K562 (cell line): ENCODE measurements around the gene SMARCB1. TPM values are rescaled to one million over a fixed set of nuclear protein-coding genes. Genes with fewer than 3 reads are reported as not detected.

ENCODE experiments used
- CBX5 ChIP-seq: IDR thresholded peaks from 2 replicates; pipeline ENCODE4 v1.6.1; 2014; ENCODE audit warnings: low read depth, borderline replicate concordance
- CCNT2 ChIP-seq: IDR thresholded peaks from 2 replicates; pipeline ENCODE4 v1.6.1; 2011; ENCODE audit warnings: borderline replicate concordance, low read depth, mild to moderate bottlenecking, moderate library complexity, mixed read lengths, low read length; ENCODE audit not compliant: insufficient read length; ENCODE audit errors: extremely low read depth
- CTBP1 ChIP-seq: fragments of 450-650 bp; IDR thresholded peaks from 2 replicates; pipeline ENCODE4 v1.6.1; 2016; ENCODE audit warnings: borderline replicate concordance
- GTF2F1 ChIP-seq: IDR thresholded peaks from 2 replicates; pipeline ENCODE4 v1.6.1; 2011; ENCODE audit warnings: low read depth, low read length, improper control_type of control experiment
- ILK ChIP-seq: fragments of 450-650 bp; IDR thresholded peaks from 2 replicates; pipeline ENCODE4 v1.6.1; 2016; ENCODE audit warnings: missing genetic modification characterization, low read depth, mild to moderate bottlenecking, missing compliant biosample characterization, moderate library complexity, borderline replicate concordance
- KAT7 ChIP-seq: sonication (generic); formaldehyde crosslinking; IDR thresholded peaks from 2 replicates; pipeline ENCODE4 v1.8.0; 2022; ENCODE audit warnings: missing genetic modification reagents, mild to moderate bottlenecking, borderline replicate concordance
- L3MBTL2 ChIP-seq: fragments of 450-650 bp; IDR thresholded peaks from 2 replicates; pipeline ENCODE4 v1.6.1; 2016; ENCODE audit warnings: mild to moderate bottlenecking, moderate library complexity
- TEAD4 ChIP-seq, 2 experiments: sonication (generic) in 1 of 2; formaldehyde crosslinking in 1 of 2; IDR thresholded peaks; 2 replicates each; pipeline versions ENCODE4 v1.6.1 to v1.8.0; 2012 to 2022; ENCODE audit warnings: borderline replicate concordance in 1 of 2, inconsistent platforms in 1 of 2, low read length in 1 of 2, mild to moderate bottlenecking in 1 of 2, missing genetic modification reagents in 1 of 2
- ZBTB7A ChIP-seq: IDR thresholded peaks from 2 replicates; pipeline ENCODE4 v1.6.1; 2011; ENCODE audit warnings: low read depth, mild to moderate bottlenecking, low read length, moderate library complexity, borderline replicate concordance; ENCODE audit not compliant: control insufficient read depth
- ZNF561 ChIP-seq: fragments of 450-650 bp; formaldehyde crosslinking; conservative IDR thresholded peaks from 2 replicates; pipeline ENCODE4 v1.4.0; 2020; ENCODE audit warnings: mild to moderate bottlenecking, moderate library complexity
- ZNF778 ChIP-seq: fragments of 450-650 bp; formaldehyde crosslinking; IDR thresholded peaks from 2 replicates; pipeline ENCODE4 v1.4.0; 2020; ENCODE audit warnings: mild to moderate bottlenecking, moderate library complexity
- polyA plus RNA-seq, 8 experiments: library from polyadenylated mRNA; depleted of rRNA in 4 of 8; stranded (reverse) in 5 of 8; unstranded in 3 of 8; fragments of >200 nt; fragmentation: Nextera tagmentation in 2 of 8; fragmentation: Illumina TruSeq in 1 of 8; extraction: Ambion mirVana in 2 of 8; extraction: Trizol in 1 of 8; gene quantifications; 2 replicates each; pipeline versions ENCODE4 v1.2.1 to v1.2.3, GENCODE V29; 2011 to 2014; ENCODE audit warnings: inconsistent platforms in 1 of 8, missing spikeins in 1 of 8
- total RNA-seq, 7 experiments: library from RNA; depleted of rRNA in 6 of 7; stranded (reverse); fragments of >200 nt in 6 of 7; fragmentation: Illumina TruSeq in 2 of 7; extraction: Trizol in 2 of 7; gene quantifications; 2 replicates each; pipeline versions ENCODE4 v1.2.1 to v1.2.3, GENCODE V29; 2011 to 2021; ENCODE audit warnings: low replicate concordance in 1 of 7
- TF ChIP-seq, protein P1 (sequence below): fragments of 200-800 bp; sonication (Bioruptor generic); IDR thresholded peaks from 2 replicates; pipeline ENCODE4 v1.6.1; 2017; ENCODE audit warnings: missing genetic modification characterization, missing compliant biosample characterization
- TF ChIP-seq, protein P2 (sequence below): fragments of 250-450 bp; sonication (Bioruptor Pico); IDR thresholded peaks from 2 replicates; pipeline ENCODE4 v1.8.0; 2022; ENCODE audit warnings: moderate library complexity, mild to moderate bottlenecking, inconsistent platforms
- TF ChIP-seq, protein P3 (sequence below): fragments of 450-650 bp; IDR thresholded peaks from 2 replicates; pipeline ENCODE4 v1.6.1; 2016; ENCODE audit warnings: low read depth, mild to moderate bottlenecking, moderate library complexity
- TF ChIP-seq, protein P4 (sequence below): fragments of 450-650 bp; formaldehyde crosslinking; IDR thresholded peaks from 2 replicates; pipeline ENCODE4 v1.4.0; 2022; ENCODE audit warnings: missing genetic modification characterization
- TF ChIP-seq, protein P5 (sequence below): sonication (generic); formaldehyde crosslinking; IDR thresholded peaks from 2 replicates; pipeline ENCODE4 v1.9.0; 2022; ENCODE audit warnings: mild to moderate bottlenecking, missing genetic modification reagents
- TF ChIP-seq, protein P6 (sequence below): fragments of 250-450 bp; sonication (Bioruptor Pico); IDR thresholded peaks from 2 replicates; pipeline ENCODE4 v1.5.0; 2020; ENCODE audit warnings: mild to moderate bottlenecking
- TF ChIP-seq, protein P7 (sequence below): fragments of 450-650 bp; IDR thresholded peaks from 2 replicates; pipeline ENCODE4 v1.6.1; 2014; ENCODE audit warnings: low read depth, mild to moderate bottlenecking, moderate library complexity, borderline replicate concordance

Gene SMARCB1
- total and polyA plus RNA-seq, 9 of the 15 experiments (the other 6 are each of a cell fraction or from before 2014, with no cell fraction given) = 1.2 to 113 (median 65.4) TPM

DNA sequence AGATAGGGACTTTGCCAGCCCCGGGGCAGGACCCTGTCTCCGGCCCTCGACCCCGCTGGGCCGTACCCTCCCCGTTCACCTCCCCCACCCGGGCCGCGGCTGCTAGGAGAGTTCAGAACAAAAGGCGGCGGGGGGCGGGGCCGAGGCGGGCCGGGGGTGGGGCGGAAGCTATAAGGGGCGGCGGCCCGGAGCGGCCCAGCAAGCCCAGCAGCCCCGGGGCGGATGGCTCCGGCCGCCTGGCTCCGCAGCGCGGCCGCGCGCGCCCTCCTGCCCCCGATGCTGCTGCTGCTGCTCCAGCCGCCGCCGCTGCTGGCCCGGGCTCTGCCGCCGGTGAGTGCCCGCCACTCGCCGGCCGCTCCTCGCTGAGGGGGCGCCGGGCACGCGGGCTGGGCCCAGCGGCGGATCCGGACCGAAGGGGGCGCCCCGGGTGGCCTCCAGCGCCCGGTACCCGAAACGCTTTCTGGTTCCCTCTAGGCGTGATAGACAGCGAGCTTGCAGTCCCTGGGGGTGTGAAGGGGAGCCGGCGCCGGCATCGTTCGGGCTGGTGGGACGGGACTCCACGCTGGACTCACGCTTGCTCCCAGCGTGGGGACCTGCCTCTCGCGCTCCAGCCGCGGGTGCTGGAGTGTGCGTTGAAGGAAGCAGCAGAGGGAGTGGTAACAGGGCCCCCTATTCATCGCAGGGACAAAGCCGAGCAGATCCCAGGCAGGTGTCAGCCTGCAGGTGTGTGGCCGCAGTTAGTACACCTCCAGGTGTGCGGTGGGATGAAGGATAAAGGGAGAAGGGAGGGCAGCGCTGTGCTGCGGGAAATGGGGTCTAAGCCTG, 13.9 kb upstream of the SMARCB1 start, which contains the start of gene MMP11 (continued):
- TF ChIP-seq, protein P1, sequence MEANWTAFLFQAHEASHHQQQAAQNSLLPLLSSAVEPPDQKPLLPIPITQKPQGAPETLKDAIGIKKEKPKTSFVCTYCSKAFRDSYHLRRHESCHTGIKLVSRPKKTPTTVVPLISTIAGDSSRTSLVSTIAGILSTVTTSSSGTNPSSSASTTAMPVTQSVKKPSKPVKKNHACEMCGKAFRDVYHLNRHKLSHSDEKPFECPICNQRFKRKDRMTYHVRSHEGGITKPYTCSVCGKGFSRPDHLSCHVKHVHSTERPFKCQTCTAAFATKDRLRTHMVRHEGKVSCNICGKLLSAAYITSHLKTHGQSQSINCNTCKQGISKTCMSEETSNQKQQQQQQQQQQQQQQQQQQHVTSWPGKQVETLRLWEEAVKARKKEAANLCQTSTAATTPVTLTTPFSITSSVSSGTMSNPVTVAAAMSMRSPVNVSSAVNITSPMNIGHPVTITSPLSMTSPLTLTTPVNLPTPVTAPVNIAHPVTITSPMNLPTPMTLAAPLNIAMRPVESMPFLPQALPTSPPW (CRISPR knock-in tag) = peak; percentile 22; the same call in 1 of the 2 replicates
- TF ChIP-seq, protein P2, sequence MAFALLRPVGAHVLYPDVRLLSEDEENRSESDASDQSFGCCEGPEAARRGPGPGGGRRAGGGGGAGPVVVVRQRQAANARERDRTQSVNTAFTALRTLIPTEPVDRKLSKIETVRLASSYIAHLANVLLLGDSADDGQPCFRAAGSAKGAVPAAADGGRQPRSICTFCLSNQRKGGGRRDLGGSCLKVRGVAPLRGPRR (CRISPR knock-in tag) = no peak
- TF ChIP-seq ZNF561 = no peak
- peak; percentile 53 for TF ChIP-seq CCNT2
- no peak for TF ChIP-seq CBX5
- no peak for TF ChIP-seq GTF2F1
- TF ChIP-seq, protein P3, sequence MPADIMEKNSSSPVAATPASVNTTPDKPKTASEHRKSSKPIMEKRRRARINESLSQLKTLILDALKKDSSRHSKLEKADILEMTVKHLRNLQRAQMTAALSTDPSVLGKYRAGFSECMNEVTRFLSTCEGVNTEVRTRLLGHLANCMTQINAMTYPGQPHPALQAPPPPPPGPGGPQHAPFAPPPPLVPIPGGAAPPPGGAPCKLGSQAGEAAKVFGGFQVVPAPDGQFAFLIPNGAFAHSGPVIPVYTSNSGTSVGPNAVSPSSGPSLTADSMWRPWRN = no peak
- no peak for TF ChIP-seq KAT7 (CRISPR knock-in tag)
- TF ChIP-seq ZBTB7A = 0 out of 2 replicates have a peak, but pooled peaks have one; percentile 8
- peak; percentile 65; the same call in 1 of the 2 replicates for TF ChIP-seq L3MBTL2
- no peak for TF ChIP-seq ILK (tag)
- TF ChIP-seq, protein P4, sequence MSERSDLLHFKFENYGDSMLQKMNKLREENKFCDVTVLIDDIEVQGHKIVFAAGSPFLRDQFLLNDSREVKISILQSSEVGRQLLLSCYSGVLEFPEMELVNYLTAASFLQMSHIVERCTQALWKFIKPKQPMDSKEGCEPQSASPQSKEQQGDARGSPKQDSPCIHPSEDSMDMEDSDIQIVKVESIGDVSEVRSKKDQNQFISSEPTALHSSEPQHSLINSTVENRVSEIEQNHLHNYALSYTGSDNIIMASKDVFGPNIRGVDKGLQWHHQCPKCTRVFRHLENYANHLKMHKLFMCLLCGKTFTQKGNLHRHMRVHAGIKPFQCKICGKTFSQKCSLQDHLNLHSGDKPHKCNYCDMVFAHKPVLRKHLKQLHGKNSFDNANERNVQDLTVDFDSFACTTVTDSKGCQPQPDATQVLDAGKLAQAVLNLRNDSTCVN = no peak
- 0 out of 2 replicates have a peak, but pooled peaks have one; percentile 11 for TF ChIP-seq CTBP1
- TF ChIP-seq, protein P5, sequence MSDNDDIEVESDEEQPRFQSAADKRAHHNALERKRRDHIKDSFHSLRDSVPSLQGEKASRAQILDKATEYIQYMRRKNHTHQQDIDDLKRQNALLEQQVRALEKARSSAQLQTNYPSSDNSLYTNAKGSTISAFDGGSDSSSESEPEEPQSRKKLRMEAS (CRISPR knock-in tag) = peak; percentile 43; the same call in 1 of the 2 replicates
- TF ChIP-seq, protein P6, sequence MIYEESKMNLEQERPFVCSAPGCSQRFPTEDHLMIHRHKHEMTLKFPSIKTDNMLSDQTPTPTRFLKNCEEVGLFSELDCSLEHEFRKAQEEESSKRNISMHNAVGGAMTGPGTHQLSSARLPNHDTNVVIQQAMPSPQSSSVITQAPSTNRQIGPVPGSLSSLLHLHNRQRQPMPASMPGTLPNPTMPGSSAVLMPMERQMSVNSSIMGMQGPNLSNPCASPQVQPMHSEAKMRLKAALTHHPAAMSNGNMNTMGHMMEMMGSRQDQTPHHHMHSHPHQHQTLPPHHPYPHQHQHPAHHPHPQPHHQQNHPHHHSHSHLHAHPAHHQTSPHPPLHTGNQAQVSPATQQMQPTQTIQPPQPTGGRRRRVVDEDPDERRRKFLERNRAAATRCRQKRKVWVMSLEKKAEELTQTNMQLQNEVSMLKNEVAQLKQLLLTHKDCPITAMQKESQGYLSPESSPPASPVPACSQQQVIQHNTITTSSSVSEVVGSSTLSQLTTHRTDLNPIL = no peak
- TF ChIP-seq TEAD4 (IDR thresholded peaks at IDR 0.05; ENCODE audit: low read length) = no peak
- no peak for TF ChIP-seq TEAD4 (CRISPR knock-in tag; IDR thresholded peaks at IDR 0.05; ENCODE audit: borderline replicate concordance)
- no peak for TF ChIP-seq ZNF778 (CRISPR knock-in tag)
- TF ChIP-seq, protein P7, sequence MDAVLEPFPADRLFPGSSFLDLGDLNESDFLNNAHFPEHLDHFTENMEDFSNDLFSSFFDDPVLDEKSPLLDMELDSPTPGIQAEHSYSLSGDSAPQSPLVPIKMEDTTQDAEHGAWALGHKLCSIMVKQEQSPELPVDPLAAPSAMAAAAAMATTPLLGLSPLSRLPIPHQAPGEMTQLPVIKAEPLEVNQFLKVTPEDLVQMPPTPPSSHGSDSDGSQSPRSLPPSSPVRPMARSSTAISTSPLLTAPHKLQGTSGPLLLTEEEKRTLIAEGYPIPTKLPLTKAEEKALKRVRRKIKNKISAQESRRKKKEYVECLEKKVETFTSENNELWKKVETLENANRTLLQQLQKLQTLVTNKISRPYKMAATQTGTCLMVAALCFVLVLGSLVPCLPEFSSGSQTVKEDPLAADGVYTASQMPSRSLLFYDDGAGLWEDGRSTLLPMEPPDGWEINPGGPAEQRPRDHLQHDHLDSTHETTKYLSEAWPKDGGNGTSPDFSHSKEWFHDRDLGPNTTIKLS = peak; percentile 36; the same call in 1 of the 2 replicates
